H9 (cell line): ENCODE data around the gene TM9SF1. TPM values are rescaled to one million over a fixed set of nuclear protein-coding genes. Genes with fewer than 3 reads are reported as not detected.
A peak's percentile ranks its signal among the peaks of the same experiment; 100 is the strongest.

Source experiments
- DNase-seq: peaks from one replicate; pipeline ENCODE4 v3.0.0-alpha.2; 2017
- H2AFZ ChIP-seq: one replicate; pipeline ENCODE4 v1.6.1; 2013; ENCODE audit warnings: mild to moderate bottlenecking, low read length, control low read depth, moderate library complexity
- H2AK5ac ChIP-seq: 2 replicates; pipeline ENCODE4 v1.6.1; 2013; ENCODE audit warnings: low read length, control low read depth, mixed read lengths; ENCODE audit not compliant: insufficient read length
- H2BK120ac ChIP-seq: one replicate; pipeline ENCODE4 v1.6.1; 2013; ENCODE audit warnings: low read depth, mild to moderate bottlenecking, low read length, control low read depth, inconsistent platforms; ENCODE audit not compliant: poor library complexity, severe bottlenecking
- H2BK12ac ChIP-seq: 2 replicates; pipeline ENCODE4 v1.6.1; 2013; ENCODE audit warnings: low read length, control low read depth, mixed read lengths, low read depth; ENCODE audit not compliant: insufficient read length
- H2BK15ac ChIP-seq: 2 replicates; pipeline ENCODE4 v1.6.1; 2013; ENCODE audit warnings: low read depth, low read length, control low read depth
- H2BK20ac ChIP-seq: one replicate; pipeline ENCODE4 v1.6.1; 2013; ENCODE audit warnings: low read depth, mild to moderate bottlenecking, low read length, control low read depth, inconsistent platforms; ENCODE audit not compliant: poor library complexity, severe bottlenecking
- H2BK5ac ChIP-seq: 2 replicates; pipeline ENCODE4 v1.6.1; 2013; ENCODE audit warnings: low read length, control low read depth, mixed read lengths; ENCODE audit not compliant: insufficient read length
- H3K14ac ChIP-seq: 2 replicates; pipeline ENCODE4 v1.6.1; 2013; ENCODE audit warnings: low read length, control low read depth; ENCODE audit not compliant: insufficient read depth
- H3K18ac ChIP-seq: 2 replicates; pipeline ENCODE4 v1.6.1; 2013; ENCODE audit warnings: low read depth, mild to moderate bottlenecking, mixed read lengths, low read length, control low read depth; ENCODE audit not compliant: insufficient read length
- H3K23ac ChIP-seq: 2 replicates; pipeline ENCODE4 v1.6.1; 2013; ENCODE audit warnings: low read length, control low read depth, mixed read lengths, low read depth; ENCODE audit not compliant: insufficient read length
- H3K23me2 ChIP-seq: 2 replicates; pipeline ENCODE4 v1.6.1; 2013; ENCODE audit warnings: low read depth, mild to moderate bottlenecking, mixed read lengths, low read length, control low read depth; ENCODE audit not compliant: insufficient read length, poor library complexity, severe bottlenecking
- H3K27ac ChIP-seq: 2 replicates; pipeline ENCODE4 v1.5.1; 2013; ENCODE audit warnings: low read length, control low read depth, mixed read lengths, low read depth; ENCODE audit not compliant: insufficient read length
- H3K27me3 ChIP-seq: 2 replicates; pipeline ENCODE4 v1.6.1; 2013; ENCODE audit warnings: low read length, control low read depth, inconsistent platforms; ENCODE audit not compliant: insufficient read depth
- H3K4ac ChIP-seq: 2 replicates; pipeline ENCODE4 v1.6.1; 2013; ENCODE audit warnings: low read depth, mild to moderate bottlenecking, control low read depth, inconsistent platforms, low read length, moderate library complexity
- H3K4me1 ChIP-seq: 2 replicates; pipeline ENCODE4 v1.6.1; 2013; ENCODE audit warnings: low read length, control low read depth, inconsistent platforms; ENCODE audit not compliant: insufficient read depth
- H3K4me2 ChIP-seq: 2 replicates; pipeline ENCODE4 v1.6.1; 2013; ENCODE audit warnings: low read length, control low read depth, mixed read lengths; ENCODE audit not compliant: insufficient read length, insufficient read depth
- H3K56ac ChIP-seq: 2 replicates; pipeline ENCODE4 v1.6.1; 2013; ENCODE audit warnings: low read depth, mild to moderate bottlenecking, mixed read lengths, low read length, control low read depth; ENCODE audit not compliant: insufficient read length
- H3K79me1 ChIP-seq: 2 replicates; pipeline ENCODE4 v1.6.1; 2013; ENCODE audit warnings: low read depth, mild to moderate bottlenecking, moderate library complexity, low read length, control low read depth, inconsistent platforms; ENCODE audit not compliant: insufficient read depth, poor library complexity, severe bottlenecking
- H3K79me2 ChIP-seq: 2 replicates; pipeline ENCODE4 v1.6.1; 2013; ENCODE audit warnings: low read length, control low read depth, inconsistent platforms; ENCODE audit not compliant: insufficient read depth
- H3K9ac ChIP-seq: 2 replicates; pipeline ENCODE4 v1.6.1; 2013; ENCODE audit warnings: low read length, control low read depth, mixed read lengths; ENCODE audit not compliant: insufficient read length; ENCODE audit errors: extremely low read depth
- H3K9me3 ChIP-seq: one replicate; pipeline ENCODE4 v1.6.1; 2013; ENCODE audit warnings: low read depth, low read length, inconsistent platforms; ENCODE audit not compliant: control insufficient read depth
- H3T11ph ChIP-seq: one replicate; pipeline ENCODE4 v1.6.1; 2013; ENCODE audit warnings: mild to moderate bottlenecking, low read length, control low read depth, inconsistent platforms
- H4K20me1 ChIP-seq: one replicate; pipeline ENCODE4 v1.6.1; 2013; ENCODE audit not compliant: control insufficient read depth, insufficient read length, insufficient read depth
- H4K5ac ChIP-seq: 2 replicates; pipeline ENCODE4 v1.6.1; 2013; ENCODE audit warnings: low read depth, mild to moderate bottlenecking, mixed read lengths, low read length, control low read depth; ENCODE audit not compliant: insufficient read length
- H4K8ac ChIP-seq: replicated peaks from 2 replicates; pipeline ENCODE4 v1.6.1; 2013; ENCODE audit warnings: low read length, control low read depth, mixed read lengths, low read depth; ENCODE audit not compliant: insufficient read length
- H4K91ac ChIP-seq: 2 replicates; pipeline ENCODE4 v1.6.1; 2013; ENCODE audit warnings: low read depth, mild to moderate bottlenecking, moderate library complexity, mixed read lengths, low read length, control low read depth; ENCODE audit not compliant: insufficient read length
- H3K27ac Mint-ChIP-seq, 3 experiments: 2 replicates in 2 of 3; 3 replicates in 1 of 3; pipeline ENCODE4 v1.8.0; 2020 to 2021; ENCODE audit warnings: mixed read lengths in 3 of 3, mild to moderate bottlenecking in 1 of 3, moderate library complexity in 1 of 3
- H3K27me3 Mint-ChIP-seq: 2 replicates; pipeline ENCODE4 v1.8.0; 2021; ENCODE audit warnings: low read depth, mild to moderate bottlenecking, moderate library complexity, mixed read lengths
- H3K36me3 Mint-ChIP-seq, 3 experiments: 2 replicates in 2 of 3; 3 replicates in 1 of 3; pipeline ENCODE4 v1.8.0; 2020 to 2021; ENCODE audit warnings: low read depth in 3 of 3, mixed read lengths in 3 of 3; ENCODE audit not compliant: insufficient read depth in 1 of 3
- H3K4me1 Mint-ChIP-seq, 2 experiments: 2 replicates each; pipeline ENCODE4 v1.8.0; 2020; ENCODE audit warnings: mixed read lengths in 2 of 2
- H3K4me3 Mint-ChIP-seq, 2 experiments: 2 replicates in 1 of 2; 3 replicates in 1 of 2; pipeline ENCODE4 v1.8.0; 2020 to 2021; ENCODE audit warnings: mild to moderate bottlenecking in 2 of 2, mixed read lengths in 2 of 2, moderate library complexity in 1 of 2
- H3K9me3 Mint-ChIP-seq, 2 experiments: 2 replicates in 1 of 2; 3 replicates in 1 of 2; pipeline ENCODE4 v1.8.0; 2020; ENCODE audit warnings: mild to moderate bottlenecking in 2 of 2, mixed read lengths in 2 of 2, moderate library complexity in 1 of 2
- CTCF ChIP-seq: fragments of 200-600 bp; sonication (generic); conservative IDR thresholded peaks from 3 replicates; pipeline ENCODE4 v1.8.0; 2021; ENCODE audit warnings: antibody characterized with exemption, mild to moderate bottlenecking
- WGBS: extraction: QIAGEN DNeasy Blood & Tissue Kit; methylation state at CpG from one replicate; pipeline ENCODE4 v1.1.7; 2013; ENCODE audit warnings: missing lambda C conversion rate, low lambda C conversion rate, mixed read lengths; ENCODE audit not compliant: insufficient read length; ENCODE audit errors: extremely low coverage; 5-methylcytosine and 5-hydroxymethylcytosine counted together
- microRNA-seq: library from miRNA; unstranded; fragments of <30 nt; microRNA quantifications from one replicate; pipeline ENCODE4, GENCODE V29; 2020; ENCODE audit warnings: borderline microRNAs expressed
- total RNA-seq: library from RNA; stranded (reverse); gene quantifications from 2 replicates; pipeline ENCODE4 v1.2.1, GENCODE V29; 2021

TM9SF1 gene
- total RNA-seq, 1 experiment from 2014 or later: 31.6 TPM

GRCh38 chr14:24139272-24139934 is 55.8 kb downstream of the TM9SF1 start:
- no peak overlapping the region for H3K56ac ChIP-seq

More at GRCh38 chr14:24139272-24139934, 55.8 kb downstream of the TM9SF1 start:
- Histone ChIP-seq H2BK15ac (no peak overlapping the region), H3K9ac (peak overlapping the region; percentile 16), H3K4me1 (no peaks in the 10 kb centered on the region), H3K23me2 (peaks cover 10% of the 10 kb centered on the region), H2AK5ac (no peak overlapping the region), H2BK12ac (no peak overlapping the region), H4K8ac (no peak overlapping the region), H3K4ac (no peak overlapping the region), H2AFZ (no peak overlapping the region), H3K79me1 (peaks cover 2% of the 10 kb centered on the region), H3K27me3 (no peaks in the 10 kb centered on the region), H2BK20ac (no peak overlapping the region), H3K18ac (no peak overlapping the region), H3K14ac (no peak overlapping the region), H4K91ac (no peak overlapping the region), H3K79me2 (peaks cover 3% of the 10 kb centered on the region; the same call in 1 of the 2 replicates), H3K27ac (no peak overlapping the region), H4K5ac (no peak overlapping the region), H3K9me3 (no peaks in the 10 kb centered on the region), H2BK120ac (no peak overlapping the region), H3K4me2 (peak overlapping the region; percentile 20), H4K20me1 (no peaks in the 10 kb centered on the region), H3K23ac (no peak overlapping the region), H2BK5ac (no peak overlapping the region), H3T11ph (no peak overlapping the region)
- H3K27ac Mint-ChIP-seq: no peak overlapping the region; a peak in 1 of 7 replicates
- 0 out of 5 replicates have a peak, but pooled peaks cover 0 to 2% of the 10 kb centered on the region in 2 experiments for H3K9me3 Mint-ChIP-seq
- H3K36me3 Mint-ChIP-seq: peaks cover 25 to 49% (median 42%) of the 10 kb centered on the region in 3 experiments
- H3K4me3 Mint-ChIP-seq: peak overlapping the region; percentile 98 to 100
- H3K4me1 Mint-ChIP-seq: peaks cover 31 to 33% of the 10 kb centered on the region in 2 experiments
- TF ChIP-seq CTCF: 0 out of 3 replicates have a peak, but pooled peaks have one; percentile 11
- WGBS: no CpG with 5 or more reads among the region's 9 CpGs
- H3K27me3 Mint-ChIP-seq: no peaks in the 10 kb centered on the region
- DNase-seq: no peak

Small RNA genes within 50 kb of the gene (microRNA-seq; reads per million reads assigned to microRNA genes)
- gene MIR7703: not detected

Other genes starting within 250 kb of the TM9SF1 start
- gene DHRS4, start 241.7 kb downstream of the TM9SF1 start, total RNA-seq: 11.2 and 12.7 TPM in 2 replicates
- 9.7 and 10.2 TPM in 2 replicates for gene DHRS4L2, start 206.5 kb downstream of the TM9SF1 start, total RNA-seq
- 4.7 and 5.8 TPM in 2 replicates for gene CARMIL3, start 143.4 kb downstream of the TM9SF1 start, total RNA-seq
- gene CPNE6, start 123.9 kb downstream of the TM9SF1 start, total RNA-seq: not detected in 2 replicates
- gene PCK2, start 101.1 kb downstream of the TM9SF1 start, total RNA-seq: 48.9 and 50.2 TPM in 2 replicates
- 73.4 and 74.3 TPM in 2 replicates for gene DCAF11, start 80.7 kb downstream of the TM9SF1 start, total RNA-seq
- gene NRL, start 80.5 kb downstream of the TM9SF1 start, total RNA-seq: 2.2 and 2.5 TPM in 2 replicates
- 0.31 and 0.72 TPM in 2 replicates for gene FITM1, start 64.8 kb downstream of the TM9SF1 start, total RNA-seq
- gene PSME1, start 59.2 kb downstream of the TM9SF1 start, total RNA-seq: 109 TPM in 2 replicates
- 52.9 and 55.9 TPM in 2 replicates for gene EMC9, start 53.9 kb downstream of the TM9SF1 start, total RNA-seq
- 125 and 126 TPM in 2 replicates for gene PSME2, start 48.8 kb downstream of the TM9SF1 start, total RNA-seq
- gene RNF31, start 47.9 kb downstream of the TM9SF1 start, total RNA-seq: 67.8 and 87.3 TPM in 2 replicates
- 20.9 and 27.6 TPM in 2 replicates for gene IRF9, start 34.2 kb downstream of the TM9SF1 start, total RNA-seq
- 58.0 and 58.5 TPM in 2 replicates for gene REC8, start 23.4 kb downstream of the TM9SF1 start, total RNA-seq
- gene IPO4, start 6.6 kb downstream of the TM9SF1 start, total RNA-seq: 114 and 116 TPM in 2 replicates
- gene TSSK4, start 10.3 kb upstream of the TM9SF1 start, total RNA-seq: not detected in 2 replicates
- gene CHMP4A, start 18.0 kb upstream of the TM9SF1 start, total RNA-seq: 42.0 and 46.2 TPM in 2 replicates
- gene MDP1, start 20.6 kb upstream of the TM9SF1 start, total RNA-seq: 18.8 and 19.0 TPM in 2 replicates
- 214 and 225 TPM in 2 replicates for gene NEDD8, start 36.9 kb upstream of the TM9SF1 start, total RNA-seq
- gene GMPR2, start 37.5 kb upstream of the TM9SF1 start, total RNA-seq: 84.7 and 86.9 TPM in 2 replicates
- gene TINF2, start 47.2 kb upstream of the TM9SF1 start, total RNA-seq: 41.3 and 47.6 TPM in 2 replicates
- gene TGM1, start 67.7 kb upstream of the TM9SF1 start, total RNA-seq: 1.8 and 2.9 TPM in 2 replicates
- 25.6 and 26.1 TPM in 2 replicates for gene RABGGTA, start 76.2 kb upstream of the TM9SF1 start, total RNA-seq
- 18.2 and 19.1 TPM in 2 replicates for gene DHRS1, start 104.3 kb upstream of the TM9SF1 start, total RNA-seq
- 34.7 and 35.0 TPM in 2 replicates for gene NOP9, start 104.4 kb upstream of the TM9SF1 start, total RNA-seq
- gene CIDEB, start 112.5 kb upstream of the TM9SF1 start, total RNA-seq: not detected in 2 replicates
- 13.0 and 13.4 TPM in 2 replicates for gene LTB4R2, start 114.7 kb upstream of the TM9SF1 start, total RNA-seq
- gene LTB4R, start 116.1 kb upstream of the TM9SF1 start, total RNA-seq: 8.9 and 9.2 TPM in 2 replicates
- 0.09 and 0.53 TPM in 2 replicates for gene ADCY4, start 139.6 kb upstream of the TM9SF1 start, total RNA-seq
- 0.35 TPM in 1 of 2 replicates, not detected in the other for gene RIPK3, start 144.6 kb upstream of the TM9SF1 start, total RNA-seq
- 43.0 and 46.4 TPM in 2 replicates for gene NFATC4, start 172.7 kb upstream of the TM9SF1 start, total RNA-seq
- gene NYNRIN, start 203.6 kb upstream of the TM9SF1 start, total RNA-seq: 18.1 and 18.7 TPM in 2 replicates
- 0.39 and 0.44 TPM in 2 replicates for gene CBLN3, start 234.2 kb upstream of the TM9SF1 start, total RNA-seq
- gene KHNYN, start 234.5 kb upstream of the TM9SF1 start, total RNA-seq: 30.0 and 31.3 TPM in 2 replicates
- gene SDR39U1, start 247.3 kb upstream of the TM9SF1 start, total RNA-seq: 56.2 and 65.0 TPM in 2 replicates